Measurements from ENCODE around the gene TRMT6. TPM values are rescaled to one million over a fixed set of nuclear protein-coding genes. Genes with fewer than 3 reads are reported as not detected.

Gene TRMT6
- total RNA-seq, 1 experiment from 2014 or later, result 21.1 TPM

DNA sequence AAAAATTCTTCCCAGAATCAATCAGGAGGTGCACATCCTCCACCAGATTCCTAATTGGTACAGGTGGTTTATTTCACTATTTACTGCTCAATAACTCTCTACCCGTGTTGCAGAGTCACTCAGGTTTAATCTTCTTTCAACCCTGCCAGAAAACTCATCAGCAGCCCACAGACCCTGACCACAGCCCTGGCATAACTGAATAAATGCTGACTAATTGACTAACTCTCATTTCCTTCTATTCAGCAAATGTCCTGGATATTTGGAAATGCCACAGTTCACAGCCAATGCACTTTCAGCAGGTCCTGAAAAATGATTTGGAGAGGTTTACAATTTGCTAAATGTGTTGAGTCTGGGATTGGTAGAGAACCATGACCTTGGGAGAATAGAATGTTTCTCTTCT, 62.3 kb downstream of the TRMT6 start:
- Histone ChIP-seq H4K20me1 (ENCODE audit: insufficient read depth, low read depth, low read length) (no peaks in the 10 kb centered on the region), H3K27me3 (ENCODE audit: low read length) (no peaks in the 10 kb centered on the region), H2AFZ (ENCODE audit: low read length) (no peak overlapping the region), H3K4me1 (ENCODE audit: low read length) (no peaks in the 10 kb centered on the region), H3K9ac (ENCODE audit: low read length) (no peak overlapping the region), H3K9me3 (ENCODE audit: low read length) (no peaks in the 10 kb centered on the region), H3K27ac (ENCODE audit: low read length) (no peak overlapping the region), H3K9me2 (replicated peaks; ENCODE audit: insufficient read depth, low read length) (no peaks in the 10 kb centered on the region), H3K4me3 (ENCODE audit: low read length) (no peak overlapping the region), H3K36me3 (ENCODE audit: insufficient read depth, low read length) (no peaks in the 10 kb centered on the region), H3K79me2 (ENCODE audit: low read length) (no peaks in the 10 kb centered on the region), H3K4me2 (ENCODE audit: low read depth, low read length, poor library complexity, severe bottlenecking) (no peak overlapping the region)
- no peak for DNase-seq

DNA sequence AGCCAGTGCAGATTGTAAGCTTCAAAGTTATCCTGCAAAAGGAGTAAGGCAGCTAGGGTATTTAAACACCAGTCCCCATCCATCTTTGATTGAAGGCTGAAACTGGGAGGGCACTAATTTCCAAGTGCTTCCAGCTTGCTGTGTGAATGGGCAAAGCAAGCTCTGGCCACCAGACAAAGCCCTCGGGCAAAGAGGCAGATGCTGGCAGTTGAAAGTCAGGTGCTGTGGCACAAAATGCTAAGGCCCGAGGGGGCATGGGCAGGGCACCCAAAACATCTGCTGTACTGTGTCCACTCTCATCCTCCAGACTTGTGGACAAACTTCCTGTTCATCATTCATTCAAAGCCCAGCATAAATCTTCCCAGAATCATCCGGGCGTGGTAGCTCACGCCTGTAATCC, 62.9 kb downstream of the TRMT6 start:
- Histone ChIP-seq H3K9me2 (replicated peaks; ENCODE audit: insufficient read depth, low read length) (no peaks in the 10 kb centered on the region), H3K79me2 (ENCODE audit: low read length) (no peaks in the 10 kb centered on the region), H3K36me3 (ENCODE audit: insufficient read depth, low read length) (no peaks in the 10 kb centered on the region), H2AFZ (ENCODE audit: low read length) (no peak overlapping the region), H3K4me2 (ENCODE audit: low read depth, low read length, poor library complexity, severe bottlenecking) (no peak overlapping the region), H3K9ac (ENCODE audit: low read length) (no peak overlapping the region), H3K4me3 (ENCODE audit: low read length) (no peak overlapping the region), H3K27me3 (ENCODE audit: low read length) (no peaks in the 10 kb centered on the region), H3K27ac (ENCODE audit: low read length) (no peak overlapping the region), H3K4me1 (ENCODE audit: low read length) (no peaks in the 10 kb centered on the region), H4K20me1 (ENCODE audit: insufficient read depth, low read depth, low read length) (no peaks in the 10 kb centered on the region), H3K9me3 (ENCODE audit: low read length) (no peaks in the 10 kb centered on the region)
- no peak for DNase-seq

Small RNA genes within 50 kb of the gene (small RNA-seq; reads per million reads assigned to genes)
- not detected for gene RF00019
- gene RNU1-55P, result 0.12 reads per million

Other genes with a start within 250 kb of the TRMT6 start
- gene SHLD1, start 200.1 kb downstream of the TRMT6 start, total RNA-seq (2014; rRNA removed; shearing (Covaris generic); ENCODE audit: low replicate concordance), result 8.0 and 13.1 TPM in 2 replicates
- gene CHGB, start 39.0 kb downstream of the TRMT6 start, total RNA-seq (2014; rRNA removed; shearing (Covaris generic); ENCODE audit: low replicate concordance), result 0.07 and 0.11 TPM in 2 replicates
- 11.5 and 12.6 TPM in 2 replicates for gene MCM8, start 119 bp upstream of the TRMT6 start, total RNA-seq (2014; rRNA removed; shearing (Covaris generic); ENCODE audit: low replicate concordance)
- gene CRLS1, start 55.6 kb upstream of the TRMT6 start, total RNA-seq (2014; rRNA removed; shearing (Covaris generic); ENCODE audit: low replicate concordance), result 44.0 and 132 TPM in 2 replicates
- not detected in 2 replicates for gene LRRN4, start 103.5 kb upstream of the TRMT6 start, total RNA-seq (2014; rRNA removed; shearing (Covaris generic); ENCODE audit: low replicate concordance)
- gene FERMT1, start 172.5 kb upstream of the TRMT6 start, total RNA-seq (2014; rRNA removed; shearing (Covaris generic); ENCODE audit: low replicate concordance), result 0.07 TPM in 1 of 2 replicates, not detected in the other